UCSD-AML1 (cell line): ENCODE results near the gene PITPNB.

Experiments used
- DNase-seq: peaks from one replicate; lab custom pipeline; 2025; ENCODE audit not compliant: unreplicated experiment; lab: John Stamatoyannopoulos, UW

PITPNB gene

DNA sequence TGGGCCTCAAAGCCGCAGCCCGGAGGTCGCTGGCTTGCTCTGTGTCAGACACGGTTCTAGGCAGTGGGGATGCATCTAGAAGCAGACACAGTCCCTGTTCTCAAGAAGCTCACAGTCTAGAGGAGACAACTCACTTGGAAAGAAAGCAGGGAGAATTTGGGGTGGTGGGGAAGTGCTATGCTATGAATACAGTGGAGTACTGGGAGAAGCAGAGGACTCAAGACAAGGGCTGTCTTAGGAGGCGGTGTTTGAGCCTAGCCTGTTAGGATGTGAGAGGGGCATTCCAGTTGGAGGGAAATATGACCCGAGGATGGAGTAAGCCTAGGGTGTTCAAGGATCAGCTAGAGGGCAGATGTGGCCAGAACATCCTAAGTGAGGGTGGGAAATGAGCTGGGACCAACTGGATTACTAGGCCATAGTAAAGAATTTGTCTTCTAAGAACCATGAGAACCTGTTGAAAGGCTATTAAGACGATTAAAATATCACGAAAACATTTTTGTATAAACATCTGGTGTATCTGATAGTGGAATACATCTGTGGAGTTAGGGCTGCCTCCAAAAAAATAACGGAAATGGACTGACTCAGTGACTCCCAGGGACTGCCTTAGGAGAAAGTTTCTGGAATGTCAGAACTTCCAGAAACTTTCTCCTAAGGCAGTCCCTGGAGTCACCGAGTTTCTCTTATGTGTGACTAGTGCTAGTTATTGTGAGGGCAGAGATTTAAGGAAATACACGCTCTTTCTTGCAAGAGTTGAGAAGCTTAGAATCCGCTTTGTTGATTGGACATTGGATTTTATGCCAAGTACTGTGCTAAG lies 1.1 kb upstream of the PITPNB start:
- no peak for DNase-seq

DNA sequence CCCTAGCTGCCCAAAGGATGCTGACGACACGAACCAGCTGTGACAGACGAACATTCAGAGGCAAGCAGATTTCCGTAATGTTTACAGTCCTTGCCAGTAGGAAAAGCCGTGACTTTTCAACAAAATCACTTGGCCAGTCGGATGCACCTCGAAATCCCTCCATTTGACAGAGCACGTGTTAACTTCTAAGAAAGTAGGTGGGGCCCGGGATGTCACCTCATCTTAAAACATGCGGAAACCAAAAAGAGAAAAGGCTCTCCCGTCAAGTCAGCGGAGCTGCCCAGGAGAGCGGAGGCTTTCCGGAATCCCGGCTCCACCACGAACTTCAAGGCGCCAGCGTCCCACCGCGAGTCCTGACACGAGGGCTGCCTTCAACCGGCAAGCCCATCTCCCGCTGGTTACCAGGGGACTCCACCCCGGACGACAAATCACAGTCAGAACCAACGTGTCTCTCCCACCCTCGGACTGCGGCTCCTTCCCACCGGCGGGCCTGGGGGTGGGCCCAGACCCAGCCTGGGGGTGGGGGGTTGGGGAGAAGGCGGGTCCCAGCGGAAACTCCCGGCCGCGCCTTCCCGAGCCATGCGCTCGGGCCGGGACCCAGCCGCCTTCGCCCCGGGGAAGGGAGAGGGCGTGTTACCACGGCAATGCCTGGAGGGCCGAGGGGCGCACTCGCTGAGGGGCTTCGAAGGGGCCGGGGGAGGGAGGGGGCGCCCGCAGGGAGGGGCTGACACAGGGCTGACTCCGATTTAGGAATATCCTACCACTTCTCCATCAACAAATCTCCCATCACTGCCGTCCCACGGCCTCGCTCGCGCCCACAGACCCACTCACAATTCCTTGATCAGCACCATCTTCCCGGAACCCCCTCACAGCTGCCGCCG lies 475 bp downstream of the PITPNB start:
- peak; percentile 64 for DNase-seq

DNA sequence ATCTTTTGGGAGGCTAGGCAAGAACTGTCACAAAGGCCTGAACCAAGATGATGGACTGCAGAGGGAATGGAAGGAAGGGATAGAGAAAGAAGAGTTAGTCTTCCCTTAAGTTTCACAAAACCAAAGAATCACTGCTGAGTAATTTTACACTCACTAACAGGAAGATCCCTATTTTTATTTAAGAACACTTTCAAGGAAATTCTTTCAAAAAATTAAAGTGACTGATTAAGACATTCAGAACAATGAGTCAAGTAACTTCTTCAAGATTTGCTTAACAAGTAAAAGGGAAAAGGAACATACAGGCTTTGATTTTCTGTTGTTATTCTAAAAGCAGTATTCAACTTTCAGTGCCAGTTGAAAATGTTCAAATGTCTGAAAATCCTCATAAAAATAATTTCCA lies 3.1 kb downstream of the PITPNB start:
- DNase-seq: no peak

DNA sequence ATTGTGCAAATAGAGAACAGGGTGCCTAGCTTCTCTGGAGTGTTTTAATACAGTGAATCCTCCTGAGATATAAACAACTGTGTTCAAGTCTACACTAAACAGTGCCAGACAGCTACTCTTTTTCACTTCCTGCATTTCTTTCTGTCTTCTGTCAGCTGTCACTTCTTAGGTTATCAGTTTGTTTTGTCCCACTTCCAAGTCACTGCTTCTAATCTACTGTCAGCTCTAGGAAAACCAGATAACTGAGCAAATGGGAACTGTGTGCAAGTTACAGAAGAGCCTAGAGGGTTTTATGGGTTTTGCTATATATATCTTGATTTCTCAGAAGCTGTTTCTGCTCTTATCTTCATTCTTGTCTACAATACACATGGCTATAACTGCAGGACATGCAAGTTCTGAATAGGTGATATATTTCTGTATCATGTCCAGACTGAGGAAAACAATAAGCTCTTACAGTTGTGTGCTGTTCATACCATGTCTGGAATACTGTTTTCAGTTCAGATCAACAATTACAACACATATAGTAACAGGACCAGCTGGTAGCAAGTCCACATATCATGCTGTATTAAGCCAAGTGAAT lies 5.8 kb downstream of the PITPNB start:
- no peak for DNase-seq

DNA sequence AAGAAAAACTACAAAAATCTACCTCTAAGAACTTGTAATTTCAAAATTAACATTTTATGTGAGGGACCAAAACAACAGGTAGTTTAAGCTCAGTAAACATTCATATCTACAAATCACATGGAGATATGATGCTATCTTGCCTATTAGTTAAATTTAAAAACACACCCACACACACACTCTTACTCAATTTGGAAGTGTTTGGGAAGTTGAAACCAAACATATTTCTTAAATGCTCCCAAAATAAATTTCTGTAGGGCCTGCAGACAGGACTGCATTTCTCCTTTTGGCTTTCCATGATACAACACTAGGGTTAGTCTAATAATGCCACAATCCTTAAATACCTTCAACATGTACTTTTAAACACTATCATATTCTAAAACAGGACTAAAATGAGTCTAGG lies 7.0 kb downstream of the PITPNB start:
- no peak for DNase-seq

DNA sequence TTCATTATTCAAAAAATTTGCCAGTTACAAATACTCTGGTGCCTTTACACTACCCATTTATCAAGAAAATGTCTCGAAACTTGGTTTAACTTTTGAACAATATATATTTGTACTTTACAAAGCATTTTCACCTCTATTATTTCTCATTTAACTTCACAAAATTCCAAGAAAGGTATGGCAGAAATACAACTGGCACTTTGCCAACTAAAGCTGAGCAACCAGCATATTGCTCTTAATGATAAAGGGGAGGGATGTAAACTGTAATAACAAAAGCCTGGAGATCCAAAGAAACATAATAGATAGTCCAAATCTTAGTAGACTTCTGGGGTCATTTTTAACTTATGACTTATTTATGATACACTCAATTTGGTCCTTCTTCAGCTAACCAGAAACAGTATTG lies 7.7 kb downstream of the PITPNB start:
- no peak for DNase-seq

DNA sequence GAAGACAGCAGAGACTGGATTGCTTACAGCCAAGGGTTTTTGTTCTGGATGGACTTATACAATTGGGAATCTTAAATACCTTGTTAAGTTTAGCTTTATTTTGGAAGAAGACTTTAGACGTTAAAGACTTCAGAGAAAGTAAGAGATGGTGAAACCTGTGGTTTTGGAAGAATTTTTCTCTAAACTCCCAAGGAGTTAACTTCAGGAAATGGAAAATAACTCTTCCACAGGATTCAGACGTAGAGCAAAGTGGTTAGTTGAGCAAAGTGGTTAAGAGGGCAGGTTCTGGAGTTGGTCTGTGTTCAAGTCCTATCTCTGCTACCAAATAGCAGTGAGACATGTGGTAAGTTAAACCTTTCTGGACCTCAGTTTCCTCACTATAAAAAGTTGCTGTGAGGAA lies 12.8 kb downstream of the PITPNB start:
- no peak for DNase-seq

DNA sequence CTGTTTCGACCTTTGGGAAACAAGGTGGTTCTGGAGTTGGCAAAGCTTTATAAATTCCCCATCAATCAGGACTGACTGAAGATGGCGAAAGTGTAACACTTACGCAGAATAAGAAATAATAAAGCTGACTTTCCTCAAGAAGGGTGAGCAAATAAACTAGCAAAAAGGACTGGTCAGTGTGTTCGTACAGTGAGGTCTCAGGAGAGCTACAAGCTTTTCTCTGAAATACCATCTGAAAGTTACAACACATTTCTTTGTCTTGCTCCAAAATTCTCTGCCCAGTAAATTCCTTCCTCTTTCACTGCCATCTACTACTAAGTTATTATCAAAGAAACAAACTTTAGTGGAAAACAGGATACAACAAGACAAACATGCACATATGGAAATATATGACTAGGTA lies 13.4 kb downstream of the PITPNB start:
- DNase-seq: no peak

DNA sequence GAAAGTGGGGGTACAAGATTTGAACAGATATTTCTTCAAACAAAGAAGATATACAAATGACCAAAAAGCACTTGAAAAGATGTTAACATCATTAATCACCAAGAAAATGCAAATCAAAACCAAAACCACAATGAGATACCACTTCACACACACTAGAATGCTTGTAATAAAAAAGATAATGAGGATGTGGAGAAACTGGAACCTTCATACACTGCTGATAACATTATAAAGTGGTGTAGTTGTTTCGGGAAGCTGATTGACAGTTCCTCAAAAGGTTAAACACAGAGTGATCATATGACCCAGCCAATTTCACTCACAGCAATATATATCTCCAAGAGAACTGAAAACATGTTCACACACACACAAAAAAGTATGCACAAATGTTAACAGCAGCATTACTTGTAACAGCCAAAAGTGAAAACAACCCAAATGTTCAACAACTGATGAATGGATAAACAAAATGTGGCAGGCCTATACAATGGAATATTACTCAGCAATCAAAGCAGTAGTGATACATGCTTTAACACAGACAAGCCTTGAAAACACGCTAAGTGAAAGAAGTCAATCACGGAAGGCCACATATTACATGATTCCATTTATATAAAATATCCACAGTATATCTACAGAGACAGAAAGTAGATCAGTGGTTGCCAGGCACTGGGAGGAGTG lies 15.1 kb downstream of the PITPNB start:
- no peak for DNase-seq

DNA sequence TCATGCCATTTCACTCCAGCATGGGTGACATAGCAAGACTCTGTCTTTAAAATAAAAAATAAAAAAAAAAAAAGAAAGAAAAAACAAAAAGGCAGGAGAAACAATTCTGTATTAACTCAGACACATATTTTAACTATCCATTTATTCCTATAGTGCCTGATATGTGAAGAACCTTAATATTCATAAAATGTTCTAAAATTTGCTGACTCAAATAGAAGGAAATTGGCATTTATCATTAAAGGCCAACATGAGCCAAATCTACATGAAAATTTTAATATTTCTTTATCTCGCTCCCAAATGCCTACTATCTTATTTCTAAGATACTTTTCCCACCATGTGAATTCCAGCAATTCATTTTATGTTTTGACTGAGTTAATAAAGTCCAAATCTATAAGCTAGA lies 18.9 kb downstream of the PITPNB start:
- DNase-seq: no peak

DNA sequence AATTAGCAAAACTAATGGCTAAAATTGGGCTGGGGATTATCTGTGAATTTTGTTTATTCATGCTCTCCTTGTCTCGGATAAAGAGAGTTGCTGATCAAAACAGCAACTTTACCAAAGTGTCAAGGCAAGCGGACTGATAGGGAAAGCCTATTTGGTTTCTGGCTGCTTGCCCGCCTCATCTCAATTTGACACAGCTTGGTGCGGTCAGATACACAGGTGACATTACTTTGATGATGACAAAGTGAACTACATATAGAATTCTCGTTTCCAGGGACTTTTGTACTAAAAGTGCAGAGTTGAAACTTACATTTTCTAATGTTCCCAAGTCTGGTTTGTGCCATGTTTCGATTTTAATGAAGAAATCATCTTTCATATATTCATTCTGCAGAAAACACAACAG lies 22.8 kb downstream of the PITPNB start:
- no peak for DNase-seq

DNA sequence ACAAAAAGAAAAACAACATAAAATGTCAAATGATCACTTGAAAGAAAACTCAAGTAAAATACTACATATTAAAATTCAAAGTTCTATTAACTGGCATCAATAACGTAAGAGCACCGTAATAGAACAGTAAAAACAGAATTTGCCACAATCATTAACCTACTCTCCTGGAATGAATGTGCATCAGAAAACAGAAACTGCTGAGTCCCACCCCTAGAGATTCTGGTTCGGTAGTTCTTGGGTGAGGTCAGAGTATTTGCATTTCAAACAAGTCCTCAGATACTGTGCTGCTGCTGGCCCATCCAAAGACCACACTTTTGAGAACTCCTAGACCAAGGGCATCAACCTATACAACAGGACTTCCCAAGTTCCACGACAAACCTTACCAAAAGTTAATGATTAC lies 23.5 kb downstream of the PITPNB start:
- DNase-seq: no peak

DNA sequence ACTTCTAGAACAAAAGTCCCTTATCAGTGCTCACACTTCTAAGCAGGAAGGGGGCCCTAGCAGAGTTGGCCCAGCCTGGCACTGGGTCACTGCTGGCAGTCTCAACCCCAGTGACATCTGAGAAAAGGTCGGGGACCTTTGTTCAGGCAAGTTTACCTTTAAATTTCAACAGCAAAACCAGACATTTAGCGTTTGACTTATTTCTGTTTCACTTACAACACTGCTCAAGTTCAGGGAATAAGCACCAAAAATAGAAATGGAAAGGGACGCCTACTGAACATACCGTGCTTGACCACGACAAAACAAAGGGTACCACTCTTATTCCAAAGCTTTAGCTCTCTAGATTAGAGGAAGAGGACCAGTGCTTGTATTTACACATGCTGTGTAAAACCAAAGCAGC lies 26.2 kb downstream of the PITPNB start:
- DNase-seq: no peak

DNA sequence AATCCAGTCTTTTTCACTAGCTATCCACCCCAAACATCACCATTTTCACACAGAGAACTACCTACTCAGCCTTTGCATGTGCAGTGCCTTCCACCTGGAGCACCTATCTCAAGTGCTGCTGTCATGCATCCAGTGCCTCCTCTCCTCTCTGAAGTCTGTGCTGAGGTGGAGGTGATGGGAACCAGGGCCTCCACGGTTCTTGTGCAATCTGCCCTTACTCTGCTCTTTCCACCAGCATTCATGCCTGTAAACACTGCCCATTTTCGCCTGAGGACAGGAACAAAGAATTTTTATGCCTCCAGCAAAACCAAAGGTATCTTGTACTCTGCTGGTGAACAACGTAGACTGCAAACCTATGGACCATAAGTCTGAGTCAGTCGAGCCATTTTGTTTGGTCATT lies 27.0 kb downstream of the PITPNB start:
- DNase-seq: no peak

DNA sequence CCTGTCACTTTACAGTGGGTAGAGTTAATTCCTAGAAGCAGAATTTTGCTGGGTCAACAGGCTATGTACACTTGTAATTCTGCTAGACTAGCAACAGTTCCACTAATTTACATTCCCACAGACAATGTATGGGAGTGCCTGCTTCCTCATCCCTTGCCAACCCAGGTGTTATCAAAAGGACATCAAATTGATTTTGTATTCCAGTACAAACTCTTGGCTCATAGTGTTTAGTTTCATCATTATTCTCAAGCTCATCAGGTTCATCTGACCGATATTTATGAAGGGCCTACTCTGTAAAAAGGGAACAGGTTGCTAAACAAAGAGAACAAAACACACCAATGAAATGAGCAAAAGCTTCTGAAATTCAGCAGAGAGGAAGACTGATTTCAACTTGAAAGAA lies 30.7 kb downstream of the PITPNB start:
- no peak for DNase-seq

DNA sequence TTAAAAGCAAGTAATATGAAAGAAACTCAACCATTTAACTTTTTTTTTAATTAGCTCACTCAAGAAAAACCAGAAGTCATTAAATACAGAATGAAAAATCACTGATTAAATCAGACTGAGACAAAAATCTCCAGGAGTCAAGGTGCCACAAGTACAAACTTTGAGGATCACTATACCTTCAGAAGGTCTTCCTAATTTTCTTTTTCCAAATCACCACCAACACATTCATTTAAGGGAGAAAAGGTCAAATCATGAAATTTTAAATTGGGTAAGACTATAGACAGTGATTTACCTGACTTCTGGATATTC lies 32.3 kb downstream of the PITPNB start:
- DNase-seq: no peak

DNA sequence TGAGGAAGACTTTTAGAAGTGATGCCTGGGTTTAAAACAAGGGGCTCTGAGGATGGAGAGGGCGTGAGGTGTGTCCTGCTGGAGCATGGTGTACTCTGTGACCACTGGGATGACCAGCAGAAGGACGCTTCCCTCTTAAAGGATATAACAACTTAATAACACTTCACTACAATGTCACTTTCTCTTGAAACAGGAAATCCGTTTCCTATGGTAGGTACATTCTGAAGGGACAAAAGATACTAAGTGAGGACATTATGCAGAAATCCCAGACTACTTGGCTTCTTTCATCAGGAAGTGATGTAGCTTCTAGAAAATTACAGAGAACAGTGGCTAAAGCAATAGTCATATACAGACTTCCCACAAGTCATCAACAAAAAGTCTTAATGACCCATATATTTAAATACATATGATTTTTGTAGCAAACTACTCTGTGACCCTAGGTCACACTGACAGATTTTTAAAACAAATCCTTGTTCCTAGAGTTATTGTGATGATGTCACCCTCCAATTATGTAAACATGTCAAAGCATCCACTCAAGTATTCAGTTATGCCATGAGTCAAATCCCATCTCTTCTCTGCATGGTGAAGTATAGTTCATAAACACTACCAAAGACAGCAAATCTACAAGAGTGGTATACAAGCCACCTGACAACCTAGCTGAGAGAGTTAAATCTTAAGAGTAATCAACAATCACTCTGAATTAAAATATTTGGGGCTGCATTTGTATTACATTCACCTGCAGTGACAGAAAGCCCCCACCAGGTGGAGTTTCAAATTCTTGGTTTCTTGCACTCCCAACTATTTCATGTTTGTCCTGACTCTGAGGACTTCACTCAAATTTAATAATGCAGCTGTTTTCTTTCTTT lies 32.8 kb downstream of the PITPNB start:
- DNase-seq: no peak

DNA sequence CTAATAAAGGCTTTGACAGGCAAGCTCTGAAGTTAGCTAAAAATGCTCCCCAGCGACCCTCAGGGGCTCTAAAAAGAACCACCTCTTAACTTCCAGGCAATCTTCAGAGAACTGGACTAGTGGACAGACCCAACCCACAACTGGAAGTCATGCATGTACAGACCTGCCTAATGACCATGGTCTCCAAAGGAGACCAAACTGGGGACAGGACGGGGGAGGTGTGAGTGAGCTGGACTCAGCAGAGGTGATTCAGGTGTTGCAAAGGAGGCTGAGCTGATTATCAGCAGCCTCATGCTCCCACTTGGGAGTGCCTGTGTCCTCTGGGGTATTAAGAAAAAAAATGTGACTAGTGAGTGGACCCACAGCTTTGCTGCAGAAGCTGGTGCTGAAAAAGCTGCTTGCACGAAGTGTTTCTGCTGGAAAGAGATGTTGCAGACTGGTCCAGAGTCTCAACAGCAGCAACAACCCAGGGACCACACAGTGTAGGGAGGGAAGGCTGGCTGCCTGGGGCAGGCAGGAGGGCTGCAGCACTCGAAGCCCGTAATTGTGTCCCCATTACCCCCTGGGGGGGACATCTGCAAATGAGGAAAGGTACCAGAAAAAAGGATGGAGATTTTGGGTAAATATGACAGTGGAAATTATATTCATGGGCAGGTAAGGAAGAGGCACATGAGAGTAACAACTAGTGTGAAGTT lies 35.3 kb downstream of the PITPNB start:
- DNase-seq: no peak

DNA sequence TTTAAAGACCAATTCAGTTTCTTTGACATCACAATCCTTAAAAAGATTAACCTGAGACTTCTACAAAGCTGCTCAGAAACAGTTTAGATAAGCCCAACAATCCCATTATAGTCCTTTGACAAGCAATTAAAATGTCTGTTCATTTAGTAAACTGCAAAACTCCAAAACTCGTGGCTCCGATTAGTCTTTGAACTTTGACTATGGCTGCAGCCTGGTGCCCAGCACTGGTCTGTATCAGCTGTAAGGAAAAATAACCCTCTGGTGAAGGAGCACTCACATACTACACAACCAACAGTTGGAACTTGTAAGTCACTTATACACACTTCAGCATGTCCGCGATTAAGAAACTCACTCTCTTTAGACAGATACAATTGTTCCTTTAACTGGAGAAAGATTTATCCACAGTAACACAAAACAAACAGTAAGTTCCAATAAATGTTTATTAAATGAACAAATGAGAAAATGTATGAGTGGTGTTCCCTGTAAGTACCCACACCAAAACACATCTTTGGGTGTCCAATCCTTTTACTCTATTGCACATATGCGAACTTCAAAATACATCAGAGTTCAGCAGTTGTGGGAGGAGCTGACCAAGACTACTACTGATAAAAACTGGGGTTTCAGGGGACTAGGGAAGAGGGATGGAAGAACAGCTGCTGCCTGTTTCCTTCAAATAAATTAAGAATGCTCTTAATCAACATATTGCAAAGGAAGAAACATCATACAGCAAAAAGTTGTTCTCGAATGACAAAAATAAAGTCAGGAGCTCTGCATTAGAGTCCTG lies 36.4 kb downstream of the PITPNB start:
- DNase-seq: no peak
